GM12874 (cell line): Measurements from ENCODE around the gene COL4A4.

Experiments
- CTCF ChIP-seq: IDR thresholded peaks from 2 replicates; pipeline ENCODE4 v1.5.1; 2011; ENCODE audit warnings: low read depth, mild to moderate bottlenecking, control low read depth, low read length, moderate library complexity; ENCODE audit not compliant: insufficient read depth

Gene COL4A4

GRCh38 chr2:227007148-227007547 is 156.9 kb downstream of the COL4A4 start:
- TF ChIP-seq CTCF = no peak

GRCh38 chr2:227006189-227006897 is 157.7 kb downstream of the COL4A4 start:
- no peak for TF ChIP-seq CTCF

GRCh38 chr2:227004482-227004881 is 159.5 kb downstream of the COL4A4 start:
- no peak for TF ChIP-seq CTCF

- TF ChIP-seq CTCF = no peak
Observed at GRCh38 chr2:227000123-227000522, 163.9 kb downstream of the COL4A4 start.

GRCh38 chr2:226999661-227000060 is 164.3 kb downstream of the COL4A4 start:
- TF ChIP-seq CTCF = no peak

GRCh38 chr2:226995625-226996041 is 168.4 kb downstream of the COL4A4 start:
- no peak for TF ChIP-seq CTCF

GRCh38 chr2:226994775-226995174 is 169.2 kb downstream of the COL4A4 start:
- TF ChIP-seq CTCF = 0 out of 2 replicates have a peak, but pooled peaks have one; percentile 15
